GM18526 (cell line): ENCODE results near the gene SULT2A1.

Experiments used
- POLR2A ChIP-seq: IDR thresholded peaks from 3 replicates; pipeline ENCODE4 v1.6.1; 2011; ENCODE audit not compliant: insufficient read length; ENCODE audit errors: extremely low read depth

Gene SULT2A1, protein sequence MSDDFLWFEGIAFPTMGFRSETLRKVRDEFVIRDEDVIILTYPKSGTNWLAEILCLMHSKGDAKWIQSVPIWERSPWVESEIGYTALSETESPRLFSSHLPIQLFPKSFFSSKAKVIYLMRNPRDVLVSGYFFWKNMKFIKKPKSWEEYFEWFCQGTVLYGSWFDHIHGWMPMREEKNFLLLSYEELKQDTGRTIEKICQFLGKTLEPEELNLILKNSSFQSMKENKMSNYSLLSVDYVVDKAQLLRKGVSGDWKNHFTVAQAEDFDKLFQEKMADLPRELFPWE

DNA sequence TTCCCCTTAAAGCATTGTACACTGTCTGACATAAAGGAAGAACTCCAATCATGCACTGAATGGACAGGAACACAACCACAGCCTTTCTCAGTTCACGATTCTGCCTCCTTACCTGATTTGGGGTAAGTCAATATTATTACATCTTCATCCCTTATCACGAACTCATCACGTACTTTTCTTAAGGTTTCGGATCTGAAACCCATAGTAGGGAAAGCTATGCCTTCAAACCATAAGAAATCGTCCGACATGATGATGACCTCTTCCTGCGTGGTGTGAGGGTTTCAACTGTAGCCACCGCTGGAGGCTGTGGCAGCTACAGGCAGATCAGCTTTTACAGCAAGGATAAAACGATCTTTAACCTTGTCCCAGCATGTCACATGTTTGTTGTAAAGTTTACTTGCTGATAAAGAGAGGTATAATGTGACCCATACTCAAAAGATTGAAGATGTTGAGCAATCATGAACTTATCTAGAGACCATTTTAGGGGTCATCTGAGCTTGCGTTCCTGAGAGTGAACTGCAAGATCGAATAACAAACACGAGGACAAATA is at the start of gene SULT2A1:
Gene SULT2A1 (minus strand): TSS at position 306 of the 550 bp plus-strand sequence. CDS start 58 bp downstream, at position 248.
- no peak for TF ChIP-seq POLR2A

DNA sequence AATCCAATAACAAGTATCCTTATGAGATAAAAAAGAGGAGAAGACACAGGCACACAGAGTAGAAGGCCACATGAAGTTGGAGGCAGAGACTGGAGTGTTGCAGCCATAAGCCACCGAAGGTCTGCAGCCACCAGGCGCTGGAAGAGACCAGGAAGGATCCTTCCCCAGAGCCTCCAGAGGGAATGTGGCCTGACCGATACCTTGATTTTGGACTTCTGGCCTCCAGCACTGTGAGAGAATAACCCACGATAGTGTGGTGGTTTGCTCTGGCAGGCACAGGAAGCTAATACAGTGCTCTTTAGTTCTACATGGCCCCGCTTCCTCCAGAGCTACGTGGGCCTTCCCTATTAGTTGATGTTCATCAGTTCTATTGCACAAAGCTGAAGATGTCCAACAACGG is 15.3 kb upstream of the SULT2A1 start:
- TF ChIP-seq POLR2A = no peak

DNA sequence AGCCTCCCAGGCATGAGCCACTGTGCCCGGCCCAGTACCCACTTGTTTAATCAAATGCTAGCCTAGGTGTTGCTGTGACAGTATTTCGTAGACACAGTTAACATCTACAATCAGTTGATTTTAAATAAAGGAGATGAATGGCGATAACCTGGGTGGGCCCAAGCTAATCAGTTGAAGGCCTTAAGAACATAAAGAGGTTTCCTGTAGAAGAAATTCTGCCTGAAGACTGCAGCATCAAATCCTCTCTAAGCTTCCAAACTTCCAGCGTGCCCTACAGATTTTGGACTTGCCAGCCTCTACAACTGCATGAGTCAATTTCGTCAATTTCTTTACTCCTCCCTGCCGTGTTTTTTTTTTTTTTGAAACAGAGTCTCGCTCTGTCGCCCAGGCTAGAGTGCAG is 13.2 kb upstream of the SULT2A1 start:
- TF ChIP-seq POLR2A = no peak

DNA sequence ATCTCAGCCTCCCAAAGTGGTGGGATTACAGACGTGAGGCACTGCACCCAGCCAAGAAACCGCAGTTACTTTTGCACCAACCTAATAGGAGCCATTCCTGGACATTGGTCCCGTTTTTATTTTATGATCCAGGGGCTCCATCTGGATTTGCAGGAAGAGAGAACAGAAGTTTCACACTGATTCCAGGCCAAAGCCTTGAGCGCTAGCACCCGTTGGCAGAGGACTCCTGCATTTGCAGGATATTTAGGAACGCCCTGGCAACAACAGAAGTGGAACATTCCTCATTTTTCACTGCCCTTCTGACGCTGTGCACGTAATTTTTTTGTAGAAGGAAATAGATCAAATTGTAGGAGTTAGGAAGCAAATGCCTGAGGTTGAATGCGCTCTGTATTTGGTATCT is 11.7 kb upstream of the SULT2A1 start:
- TF ChIP-seq POLR2A = no peak

DNA sequence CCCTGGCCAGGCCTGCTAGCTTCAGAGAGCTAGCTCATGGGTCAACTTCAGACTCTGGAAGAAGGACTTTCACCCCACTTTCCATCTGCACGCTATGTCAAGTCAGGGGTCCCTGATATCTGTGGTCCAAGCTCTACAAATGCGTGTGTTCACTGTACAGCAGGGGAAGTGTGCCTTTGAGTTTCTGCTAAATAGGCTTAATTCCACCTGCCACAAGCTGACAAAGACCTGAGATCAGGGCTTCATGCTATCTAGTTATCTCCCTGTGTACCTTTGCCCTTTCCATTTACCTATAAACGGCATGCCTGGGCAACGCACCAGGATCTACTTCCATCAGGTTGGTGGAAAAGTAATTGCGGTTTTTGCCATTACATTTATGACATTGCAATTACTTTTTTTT is 10.7 kb upstream of the SULT2A1 start:
- TF ChIP-seq POLR2A = no peak

DNA sequence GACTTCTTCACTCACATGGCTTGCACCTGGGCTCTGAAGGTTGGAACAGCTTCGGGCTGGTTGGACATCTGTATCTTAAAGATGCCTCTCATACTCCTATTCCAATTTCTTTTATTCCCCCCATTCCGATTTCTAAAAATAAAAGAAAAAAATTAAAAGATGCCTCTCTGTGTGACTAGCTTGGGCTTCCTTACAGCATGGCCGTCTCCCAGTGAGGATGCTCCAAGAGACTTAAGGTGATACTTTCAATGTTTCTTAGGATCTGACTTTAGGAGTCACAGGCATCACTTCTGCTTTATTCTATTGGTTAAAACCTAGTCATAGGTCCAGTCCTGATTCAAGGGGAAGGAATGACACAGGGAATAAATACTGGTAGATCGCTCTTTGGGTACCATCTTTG is 9.9 kb upstream of the SULT2A1 start:
- no peak for TF ChIP-seq POLR2A

DNA sequence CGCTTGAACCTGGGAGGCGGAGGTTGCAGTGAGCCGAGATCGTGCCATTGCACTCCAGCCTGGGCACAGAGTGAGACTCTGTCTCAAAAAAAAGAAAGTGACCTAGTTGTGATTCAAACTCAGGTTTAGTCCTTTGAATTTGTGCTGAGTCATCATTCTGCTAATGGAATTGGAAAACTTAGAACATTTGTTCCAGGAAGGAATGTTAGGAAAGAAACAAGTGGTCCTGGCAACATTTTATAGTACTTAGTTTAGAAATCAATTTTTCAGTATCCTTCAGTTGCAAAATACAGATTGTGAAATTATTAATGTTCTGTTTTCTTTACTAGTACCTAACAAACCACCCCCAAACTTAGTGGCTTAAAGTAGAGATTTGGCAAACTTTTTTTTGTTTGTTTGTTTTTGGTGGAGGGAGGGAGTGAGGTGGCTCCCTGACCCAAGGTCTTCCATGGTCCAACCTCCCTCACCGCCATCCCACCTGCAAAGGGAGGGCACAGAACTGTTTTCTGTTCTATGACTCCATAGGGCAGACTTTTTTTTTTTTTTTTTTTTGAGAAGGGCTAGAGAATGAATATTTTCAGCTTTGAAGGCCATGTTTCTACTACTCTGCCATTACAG is 9.2 kb upstream of the SULT2A1 start:
- no peak for TF ChIP-seq POLR2A

DNA sequence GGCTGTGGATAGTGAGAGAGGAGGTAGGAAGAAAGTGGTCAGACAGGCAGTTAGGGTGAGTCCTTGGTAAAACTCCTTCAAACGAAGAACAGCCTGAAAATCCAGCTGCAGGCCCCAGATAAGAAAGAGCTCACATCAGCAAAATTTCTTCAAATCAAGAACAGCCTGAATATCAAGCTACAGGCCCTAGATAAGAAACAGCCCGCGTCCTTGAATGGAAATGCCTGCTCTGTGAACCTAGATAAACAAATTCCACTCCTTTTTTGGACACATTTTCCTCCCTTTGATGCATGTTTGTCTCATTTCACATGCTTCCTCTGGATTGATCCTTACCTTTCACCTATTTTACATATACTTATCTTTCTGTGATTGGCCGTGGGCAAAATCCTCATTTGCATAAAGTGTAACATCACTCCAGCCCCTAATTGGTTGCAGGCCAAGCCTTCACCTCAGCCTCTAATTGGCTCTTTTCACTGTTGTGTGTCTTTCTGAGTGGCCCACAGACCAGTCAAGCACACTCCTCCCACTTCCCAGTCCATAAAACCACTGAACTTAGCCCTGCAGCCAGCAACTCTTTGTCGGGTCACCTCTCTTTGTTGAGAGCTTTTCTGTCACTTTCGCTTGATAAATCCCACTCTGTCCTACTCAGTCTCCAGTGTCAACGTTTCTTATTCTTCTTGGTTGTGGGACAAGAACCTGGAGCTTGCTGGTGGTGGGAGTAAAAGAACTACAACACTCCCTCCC is 6.0 kb upstream of the SULT2A1 start:
- TF ChIP-seq POLR2A = no peak

DNA sequence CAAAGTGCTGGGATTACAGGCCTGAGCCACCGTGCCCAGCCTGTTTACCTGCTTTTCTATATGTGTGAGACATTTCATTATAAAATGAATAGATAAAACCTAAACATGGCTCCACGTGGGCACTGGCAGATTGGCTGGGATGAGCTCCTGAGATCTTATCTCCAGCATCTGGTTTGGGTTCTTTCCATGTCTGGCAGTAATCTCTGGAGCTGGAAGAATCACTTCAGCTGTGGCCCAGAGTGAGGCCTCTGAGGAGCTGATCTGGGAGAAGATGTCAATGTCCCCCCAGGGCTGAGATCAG is 5.5 kb upstream of the SULT2A1 start:
- TF ChIP-seq POLR2A = no peak

DNA sequence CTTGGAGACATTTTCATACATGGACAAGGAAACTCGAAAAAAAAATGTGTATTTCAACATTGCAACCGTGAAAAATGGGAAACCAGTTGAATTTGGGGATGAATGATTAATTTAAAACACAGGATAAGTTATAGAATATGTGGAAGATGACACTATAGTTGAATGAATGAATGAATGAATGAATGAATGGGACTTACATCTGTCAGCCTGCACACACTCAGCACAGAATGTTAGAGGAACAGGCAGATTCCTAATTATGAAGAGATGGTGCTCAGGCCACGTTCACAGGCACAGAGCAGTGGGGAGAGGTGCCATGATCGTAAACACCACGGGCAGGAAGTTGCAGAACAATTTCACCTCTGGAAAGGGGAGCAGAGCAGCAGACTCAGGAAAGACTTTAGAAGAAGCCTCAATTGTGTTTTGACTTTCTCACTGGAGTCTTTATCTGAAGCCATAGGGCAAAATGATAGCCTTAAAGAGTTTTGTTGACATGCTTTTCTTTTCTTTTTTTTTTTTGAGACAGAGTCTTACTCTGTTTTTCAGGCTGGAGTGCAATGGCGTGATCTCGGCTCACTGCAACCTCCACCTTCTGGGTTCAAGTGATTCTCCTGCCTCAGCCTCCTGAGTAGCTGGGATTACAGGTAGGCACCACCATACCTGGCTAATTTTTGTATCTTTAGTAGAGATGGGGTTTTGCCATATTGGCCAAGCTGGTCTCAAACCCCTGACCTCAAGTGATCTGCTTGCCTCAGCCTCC is 4.9 kb upstream of the SULT2A1 start:
- no peak for TF ChIP-seq POLR2A

DNA sequence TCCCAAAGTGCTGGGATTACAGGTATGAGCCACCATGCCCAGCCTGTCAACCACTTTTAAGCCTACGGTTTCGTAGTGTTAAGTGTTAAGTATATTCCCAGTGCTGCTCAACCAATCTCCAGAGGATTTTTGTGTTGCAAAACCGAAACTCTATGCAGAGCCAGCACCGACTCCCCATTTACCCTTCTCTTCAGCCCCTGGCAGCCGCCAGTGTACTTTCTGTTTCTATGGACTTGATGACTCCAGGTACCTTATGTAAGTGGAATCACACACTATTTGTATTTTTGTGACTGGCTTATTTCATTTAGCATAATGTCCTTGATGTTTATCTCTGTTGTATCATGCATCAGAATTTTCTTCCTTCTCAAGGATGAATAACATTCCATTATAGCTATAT is 1.1 kb downstream of the SULT2A1 start:
- TF ChIP-seq POLR2A = no peak

DNA sequence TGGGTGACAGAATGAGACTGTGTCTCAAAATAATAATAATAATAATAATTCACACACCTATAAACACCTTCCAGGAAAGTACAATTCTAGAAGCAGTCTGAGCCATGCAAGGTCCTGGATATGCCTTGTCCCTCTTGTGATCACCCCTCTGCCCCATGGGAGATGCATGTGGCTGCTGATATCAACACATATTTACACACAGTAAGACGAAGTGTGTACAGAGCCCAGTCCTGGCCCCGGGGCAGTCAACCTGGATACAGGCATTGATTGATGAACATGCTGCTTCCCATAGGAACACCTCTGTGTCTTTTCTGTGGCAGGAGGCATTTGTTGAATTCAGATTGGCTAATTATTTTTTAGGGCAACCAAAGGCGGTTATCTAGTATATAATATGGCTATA is 3.2 kb downstream of the SULT2A1 start:
- no peak for TF ChIP-seq POLR2A

DNA sequence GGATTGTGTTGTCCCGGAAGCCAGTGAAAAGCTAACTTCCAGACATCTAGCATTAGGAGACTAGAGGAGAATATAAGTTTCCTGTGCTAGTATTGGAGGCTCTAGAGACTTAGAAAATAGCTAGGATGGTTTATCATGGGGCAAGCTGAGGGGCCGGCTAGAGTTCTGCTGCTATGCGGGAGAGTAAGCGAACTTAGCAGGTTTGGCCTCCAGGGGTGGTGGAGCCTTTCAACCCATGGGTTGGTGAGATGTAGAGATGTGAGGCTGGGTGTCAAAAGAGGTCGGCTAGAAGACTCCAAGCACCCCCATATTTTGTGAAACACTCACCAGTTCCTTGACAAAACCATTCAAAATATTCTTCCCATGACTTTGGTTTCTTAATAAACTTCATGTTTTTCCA is 4.4 kb downstream of the SULT2A1 start:
- TF ChIP-seq POLR2A = no peak

DNA sequence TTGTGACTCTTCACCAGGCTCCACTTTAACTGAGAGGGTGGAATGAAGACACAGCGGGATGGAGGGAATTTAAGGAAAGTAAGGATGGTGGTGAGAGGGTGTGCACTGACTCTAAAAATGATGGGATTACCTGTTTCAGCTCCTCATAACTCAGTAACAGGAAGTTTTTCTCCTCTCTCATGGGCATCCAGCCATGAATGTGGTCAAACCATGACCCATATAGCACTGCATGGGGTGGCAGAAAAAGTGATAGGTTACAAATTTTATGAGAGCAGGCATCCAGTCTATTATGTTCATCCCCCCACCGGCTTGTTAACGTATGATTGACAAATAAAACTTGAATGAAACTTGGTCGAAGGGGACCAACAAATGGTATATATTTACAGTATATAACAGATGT is 7.2 kb downstream of the SULT2A1 start:
- TF ChIP-seq POLR2A = no peak

DNA sequence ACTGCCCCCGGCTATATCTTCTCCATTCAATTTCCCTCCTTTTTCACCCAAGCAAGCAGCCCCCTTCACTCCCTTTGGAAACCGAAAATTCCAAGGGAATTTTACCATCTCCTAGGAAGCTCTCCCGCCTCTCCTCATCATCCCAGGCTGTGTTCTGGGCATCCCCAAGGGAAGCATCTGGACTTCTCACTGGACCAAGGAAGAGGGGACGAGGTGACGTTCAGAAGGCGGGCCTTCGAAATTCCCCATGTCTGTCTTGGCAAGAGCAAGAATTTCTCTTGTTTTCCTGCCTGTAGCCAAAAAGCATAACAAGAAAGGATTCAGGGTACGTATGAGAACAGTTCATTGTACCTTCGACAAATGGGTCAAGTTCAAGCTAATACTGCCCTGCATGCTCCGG is 20.9 kb downstream of the SULT2A1 start:
- TF ChIP-seq POLR2A = no peak
